Smooth muscle cell (in vitro differentiated cells): Measurements from ENCODE around the gene KCNE3. TPM values are rescaled to one million over a fixed set of nuclear protein-coding genes. Genes with fewer than 3 reads are reported as not detected.

Experiments
- DNase-seq: peaks from one replicate; lab custom pipeline; 2025; ENCODE audit not compliant: unreplicated experiment; lab: John Stamatoyannopoulos, UW
- H2AFZ ChIP-seq: fragments of 200-600 bp; sonication (generic); 2 replicates; pipeline ENCODE4 v1.6.0; 2016; ENCODE audit warnings: antibody characterized with exemption, low read depth, mild to moderate bottlenecking
- H3F3A ChIP-seq: fragments of 200-600 bp; sonication (generic); 2 replicates; pipeline ENCODE4 v1.6.0; 2017; ENCODE audit warnings: antibody characterized with exemption, low read depth
- H3K27ac ChIP-seq: fragments of 200-600 bp; sonication (generic); 2 replicates; pipeline ENCODE4 v1.5.1; 2016; ENCODE audit warnings: low read depth, mild to moderate bottlenecking
- H3K27me3 ChIP-seq: fragments of 200-600 bp; sonication (generic); 2 replicates; pipeline ENCODE4 v1.6.1; 2016; ENCODE audit warnings: low read depth, mild to moderate bottlenecking
- H3K36me3 ChIP-seq: fragments of 200-600 bp; sonication (generic); 2 replicates; pipeline ENCODE4 v1.5.1; 2016; ENCODE audit warnings: low read depth
- H3K4me1 ChIP-seq: fragments of 200-600 bp; sonication (generic); 2 replicates; pipeline ENCODE4 v1.5.1; 2016; ENCODE audit warnings: low read depth
- H3K4me2 ChIP-seq: fragments of 200-600 bp; sonication (generic); 2 replicates; pipeline ENCODE4 v1.6.0; 2016; ENCODE audit warnings: mild to moderate bottlenecking
- H3K4me3 ChIP-seq: fragments of 200-600 bp; sonication (generic); 2 replicates; pipeline ENCODE4 v1.5.1; 2016; ENCODE audit warnings: mild to moderate bottlenecking
- H3K79me2 ChIP-seq: fragments of 200-600 bp; sonication (generic); 2 replicates; pipeline ENCODE4 v1.6.0; 2016; ENCODE audit warnings: low read depth, mild to moderate bottlenecking
- H3K9ac ChIP-seq: fragments of 200-600 bp; sonication (generic); 2 replicates; pipeline ENCODE4 v1.6.0; 2016; ENCODE audit warnings: low read depth
- H3K9me3 ChIP-seq: fragments of 200-600 bp; sonication (generic); replicated peaks from 2 replicates; pipeline ENCODE4 v1.5.1; 2016; ENCODE audit warnings: low read depth
- H4K20me1 ChIP-seq: fragments of 200-600 bp; sonication (generic); 2 replicates; pipeline ENCODE4 v1.6.0; 2016; ENCODE audit warnings: low read depth
- WGBS: methylation state at CpG from one replicate; pipeline ENCODE4 v1.1.7; 2016; ENCODE audit warnings: low lambda C conversion rate; 5-methylcytosine and 5-hydroxymethylcytosine counted together
- polyA plus RNA-seq: library from polyadenylated mRNA; unstranded; fragments of >200 nt; fragmentation: Nextera tagmentation; extraction: Ambion mirVana; gene quantifications from 2 replicates; pipeline ENCODE4 v1.2.1, GENCODE V29; 2016
- total RNA-seq: library from RNA; depleted of rRNA; stranded (reverse); fragments of >200 nt; gene quantifications from 2 replicates; pipeline ENCODE4 v1.2.3, GENCODE V29; 2014
- TF ChIP-seq, protein P1 (sequence below): fragments of 200-600 bp; sonication (generic); IDR thresholded peaks from 2 replicates; pipeline ENCODE4 v1.5.1; 2017; ENCODE audit warnings: borderline replicate concordance, mild to moderate bottlenecking, antibody characterized with exemption; ENCODE audit not compliant: insufficient read depth, poor library complexity, severe bottlenecking

KCNE3 gene
- total and polyA plus RNA-seq, 2 experiments from 2014 or later, result 3.9 to 5.1 TPM

DNA sequence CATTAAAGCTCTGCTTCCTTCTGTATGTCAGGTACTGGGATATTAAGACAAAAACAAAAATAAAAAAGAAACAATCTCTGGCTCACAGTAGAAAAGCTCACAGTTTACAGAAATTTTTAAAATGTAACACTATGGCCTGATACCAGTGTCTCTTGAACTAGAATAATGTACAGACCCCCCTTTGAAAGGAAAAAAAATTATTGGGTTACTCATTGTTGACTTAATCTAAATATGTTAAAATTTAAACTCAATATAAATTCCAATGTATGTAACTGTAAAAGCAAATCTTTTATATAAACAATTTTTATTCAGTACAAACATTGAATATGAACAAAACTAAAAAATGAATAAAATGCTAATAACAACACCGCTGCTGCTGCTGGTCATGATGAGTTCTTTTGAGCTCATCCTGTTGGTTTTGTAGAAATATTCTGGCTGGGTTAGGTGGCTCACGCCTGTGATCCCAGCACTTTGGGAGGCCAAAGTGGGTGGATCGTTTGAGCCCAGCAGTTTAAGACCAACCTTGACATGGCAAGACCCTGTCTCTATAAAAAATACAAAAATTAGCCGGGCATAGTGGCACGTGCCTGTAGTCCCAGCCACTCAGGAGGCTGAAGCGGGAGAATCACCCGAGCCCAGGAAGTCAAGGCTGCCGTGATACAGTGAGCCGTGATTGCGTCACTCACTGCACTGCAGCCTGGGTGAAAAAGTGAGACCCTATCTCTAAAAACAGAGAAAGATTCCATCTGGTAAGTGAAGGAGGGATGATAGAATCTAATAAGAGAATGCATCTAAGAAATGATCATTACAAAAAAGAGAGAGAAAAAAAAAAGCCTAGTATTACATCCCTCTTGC is 11.8 kb upstream of the KCNE3 start:
- no peak for DNase-seq
- no peaks in the 10 kb centered on the region for H3K36me3 ChIP-seq
- H3K79me2 ChIP-seq, result no peaks in the 10 kb centered on the region
- no peaks in the 10 kb centered on the region for H4K20me1 ChIP-seq
- no peaks in the 10 kb centered on the region for H3K9me3 ChIP-seq
- H3K9ac ChIP-seq, result no peak overlapping the region
- no peak overlapping the region for H3K4me3 ChIP-seq
- TF ChIP-seq, protein P1, sequence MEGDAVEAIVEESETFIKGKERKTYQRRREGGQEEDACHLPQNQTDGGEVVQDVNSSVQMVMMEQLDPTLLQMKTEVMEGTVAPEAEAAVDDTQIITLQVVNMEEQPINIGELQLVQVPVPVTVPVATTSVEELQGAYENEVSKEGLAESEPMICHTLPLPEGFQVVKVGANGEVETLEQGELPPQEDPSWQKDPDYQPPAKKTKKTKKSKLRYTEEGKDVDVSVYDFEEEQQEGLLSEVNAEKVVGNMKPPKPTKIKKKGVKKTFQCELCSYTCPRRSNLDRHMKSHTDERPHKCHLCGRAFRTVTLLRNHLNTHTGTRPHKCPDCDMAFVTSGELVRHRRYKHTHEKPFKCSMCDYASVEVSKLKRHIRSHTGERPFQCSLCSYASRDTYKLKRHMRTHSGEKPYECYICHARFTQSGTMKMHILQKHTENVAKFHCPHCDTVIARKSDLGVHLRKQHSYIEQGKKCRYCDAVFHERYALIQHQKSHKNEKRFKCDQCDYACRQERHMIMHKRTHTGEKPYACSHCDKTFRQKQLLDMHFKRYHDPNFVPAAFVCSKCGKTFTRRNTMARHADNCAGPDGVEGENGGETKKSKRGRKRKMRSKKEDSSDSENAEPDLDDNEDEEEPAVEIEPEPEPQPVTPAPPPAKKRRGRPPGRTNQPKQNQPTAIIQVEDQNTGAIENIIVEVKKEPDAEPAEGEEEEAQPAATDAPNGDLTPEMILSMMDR, result no peak
- H3F3A ChIP-seq, result no peaks in the 10 kb centered on the region
- 89% methylated on average over 10 of the region's 10 CpGs for WGBS
- H3K4me1 ChIP-seq, result no peaks in the 10 kb centered on the region
- H3K27me3 ChIP-seq, result no peaks in the 10 kb centered on the region
- peak overlapping the region; percentile 5 for H2AFZ ChIP-seq
- no peak overlapping the region for H3K27ac ChIP-seq
- no peak overlapping the region for H3K4me2 ChIP-seq

DNA sequence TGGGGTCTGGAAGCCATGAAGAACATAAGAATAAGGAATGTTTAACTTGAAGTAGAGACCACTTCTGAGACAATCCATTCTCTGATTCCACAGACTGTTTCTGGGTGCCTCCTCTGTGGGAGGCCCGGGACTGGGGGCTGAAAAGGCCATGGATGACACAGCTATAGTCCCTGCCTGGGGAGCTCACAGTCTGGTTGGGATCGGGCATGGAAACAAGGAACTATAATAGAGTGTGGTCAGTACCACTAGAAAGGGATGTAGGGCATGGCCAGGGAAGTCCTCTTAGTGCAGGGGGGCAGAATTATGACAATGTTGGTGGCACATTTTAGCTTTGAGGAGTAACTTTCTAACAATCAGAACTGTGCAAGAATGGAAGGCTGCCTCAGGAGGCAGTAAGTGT is 9.2 kb upstream of the KCNE3 start:
- Histone ChIP-seq H3K4me3 (no peak overlapping the region), H3K9me3 (no peaks in the 10 kb centered on the region), H3K4me2 (no peak overlapping the region), H3K9ac (no peak overlapping the region), H3K4me1 (no peaks in the 10 kb centered on the region), H3K27me3 (no peaks in the 10 kb centered on the region), H4K20me1 (no peaks in the 10 kb centered on the region), H3K79me2 (no peaks in the 10 kb centered on the region), H2AFZ (no peak overlapping the region), H3K36me3 (no peaks in the 10 kb centered on the region), H3K27ac (no peak overlapping the region), H3F3A (no peaks in the 10 kb centered on the region)
- TF ChIP-seq, protein P1, result no peak
- WGBS, result 85% methylated on average over 2 of the region's 2 CpGs
- DNase-seq, result no peak

DNA sequence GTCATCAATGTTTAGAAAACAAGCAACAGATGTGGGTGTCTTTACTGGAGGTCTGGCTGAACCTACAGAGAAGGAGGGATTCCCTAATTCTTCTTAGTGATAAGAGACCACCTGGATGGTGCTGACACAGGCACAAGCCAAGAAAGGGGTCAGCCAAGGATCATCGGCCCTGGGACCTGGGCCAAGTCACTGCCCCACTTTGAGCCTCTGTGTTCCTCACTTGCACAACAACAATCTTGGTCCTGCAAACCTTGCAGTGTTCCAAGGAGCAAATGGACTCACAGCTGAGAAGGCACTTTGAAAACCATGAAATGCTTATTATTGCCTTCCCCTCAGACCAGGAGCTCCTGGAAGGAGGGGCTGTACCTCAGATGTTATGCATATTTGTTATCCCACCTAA is 7.0 kb upstream of the KCNE3 start:
- Histone ChIP-seq H3K4me3 (no peak overlapping the region), H3K9me3 (no peaks in the 10 kb centered on the region), H2AFZ (no peak overlapping the region), H3K79me2 (no peaks in the 10 kb centered on the region), H3K9ac (no peak overlapping the region), H3K4me1 (no peaks in the 10 kb centered on the region), H3F3A (no peaks in the 10 kb centered on the region), H3K36me3 (no peaks in the 10 kb centered on the region), H3K27ac (no peak overlapping the region), H3K4me2 (no peak overlapping the region), H3K27me3 (no peaks in the 10 kb centered on the region), H4K20me1 (no peaks in the 10 kb centered on the region)
- TF ChIP-seq, protein P1, result no peak
- no peak for DNase-seq
- 95% methylated on average over 1 of the region's 1 CpG for WGBS
